Measurements from ENCODE around the gene CPEB1.
"Not testable (repeated sequence)": the region's sequence is repeated elsewhere in the genome, so short reads cannot be mapped to it uniquely, and the experiment has no call there.

CPEB1 gene

DNA sequence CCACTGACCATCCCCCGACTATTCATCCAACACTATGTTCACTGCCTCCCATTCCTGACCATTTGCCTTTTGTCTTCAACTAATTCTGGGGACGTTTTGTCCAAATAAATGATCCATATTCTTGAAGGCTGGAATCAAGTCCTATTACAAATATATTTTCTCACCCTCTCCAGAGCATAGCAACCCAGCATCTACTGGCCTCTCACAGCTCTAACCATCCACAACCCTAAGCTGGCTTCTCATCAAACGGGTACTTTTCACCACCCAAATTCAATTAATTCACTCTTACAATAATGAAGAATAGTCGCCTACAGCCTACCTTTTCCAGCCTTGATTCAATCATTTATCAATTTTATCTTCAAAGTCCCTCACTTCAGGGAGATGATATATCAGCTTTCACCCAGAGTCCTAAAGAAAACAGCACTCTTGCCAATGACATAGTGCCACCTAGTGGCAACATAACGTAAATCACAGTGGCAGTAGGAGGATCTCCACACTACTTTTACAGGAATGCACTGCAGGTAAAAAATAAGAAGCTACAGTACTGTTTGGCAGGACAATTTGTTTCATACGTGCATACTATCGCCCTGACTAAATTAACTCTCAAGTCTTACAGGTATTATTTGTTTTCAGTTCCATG lies 144.3 kb downstream of the CPEB1 start:
- DNase-seq = not testable (repeated sequence)

DNA sequence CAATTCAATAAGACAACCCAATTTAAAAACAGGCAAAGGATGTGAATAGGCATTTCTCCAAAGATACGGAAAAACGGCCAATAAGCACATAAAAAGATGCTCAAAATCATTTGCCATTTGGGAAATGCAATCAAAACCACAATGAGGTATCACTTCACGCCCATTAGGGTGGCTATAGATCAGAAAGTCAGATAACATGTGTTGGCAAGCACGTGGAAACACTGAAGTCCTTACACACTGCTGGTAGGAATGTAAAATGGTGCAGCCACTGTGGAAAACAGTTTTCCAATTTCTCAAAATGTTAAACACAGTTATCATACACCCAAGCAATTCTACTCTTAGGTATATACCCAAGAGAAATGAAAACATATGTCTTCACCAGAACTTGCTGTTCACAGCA lies 146.4 kb downstream of the CPEB1 start:
- DNase-seq = not testable (repeated sequence)

DNA sequence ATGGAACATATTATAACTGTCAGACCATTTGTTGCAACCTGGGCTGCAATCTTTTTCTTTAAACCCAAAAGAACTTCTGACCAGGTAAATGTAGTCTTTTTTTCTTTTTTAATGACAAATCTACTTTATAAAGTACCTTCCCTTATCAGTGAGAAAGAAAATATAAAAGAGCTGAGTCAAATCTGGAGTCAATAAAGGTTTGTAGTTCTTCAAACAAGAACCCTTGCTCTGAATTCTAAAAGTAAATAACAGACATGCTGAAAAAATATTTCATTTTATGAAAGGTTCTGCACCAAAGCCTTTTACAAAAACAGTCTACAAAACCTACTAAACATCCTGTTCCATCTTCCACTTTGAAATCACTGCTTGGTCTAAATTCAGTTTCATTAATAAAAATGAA lies 149.2 kb downstream of the CPEB1 start:
- not testable (repeated sequence) for DNase-seq
